ENCODE results near the gene BBOF1.

GRCh38 chr14:73976125-73976524 is 43.0 kb upstream of the BBOF1 start:
- TF ChIP-seq CTCF (IDR thresholded peaks at IDR 0.05), result no peak
- no peak for TF ChIP-seq POLR2AphosphoS5 (IDR thresholded peaks at IDR 0.05)
- no peak for TF ChIP-seq POLR2A (IDR thresholded peaks at IDR 0.05)
- no peak for TF ChIP-seq EP300 (IDR thresholded peaks at IDR 0.05)

Data from upper lobe of left lung (tissue), 4 donors.